Astrocyte (in vitro differentiated cells and primary cell): Measurements from ENCODE around the gene KIAA0319L. TPM values are rescaled to one million over a fixed set of nuclear protein-coding genes. Genes with fewer than 3 reads are reported as not detected.

Experiments
- DNase-seq: peaks from one replicate; pipeline ENCODE4 v3.0.0-alpha.2; 2010; ENCODE audit warnings: low read depth
- FAIRE-seq: peaks from 2 replicates; lab custom pipeline; 2011; peaks lifted over from hg19 to GRCh38; lab: Jason Lieb, UNC
- H2AFZ ChIP-seq: 2 replicates; pipeline ENCODE4 v1.6.0; 2012; ENCODE audit warnings: low read depth, low read length, inconsistent platforms
- H3K27ac ChIP-seq: 2 replicates; pipeline ENCODE4 v1.5.1; 2011; ENCODE audit warnings: low read depth, low read length, inconsistent platforms
- H3K27me3 ChIP-seq: 2 replicates; pipeline ENCODE4 v1.6.0; 2011; ENCODE audit warnings: low read length, inconsistent platforms; ENCODE audit not compliant: insufficient read depth
- H3K36me3 ChIP-seq: 2 replicates; pipeline ENCODE4 v1.5.1; 2011; ENCODE audit warnings: low read length, inconsistent platforms; ENCODE audit not compliant: insufficient read depth
- H3K4me1 ChIP-seq: 2 replicates; pipeline ENCODE4 v1.5.1; 2011; ENCODE audit warnings: low read length, inconsistent platforms; ENCODE audit not compliant: insufficient read depth
- H3K4me2 ChIP-seq: 2 replicates; pipeline ENCODE4 v1.6.0; 2012; ENCODE audit warnings: low read length, inconsistent platforms
- H3K4me3 ChIP-seq: 2 replicates; pipeline ENCODE4 v1.5.1; 2011; ENCODE audit warnings: low read depth, mild to moderate bottlenecking, low read length, inconsistent platforms; ENCODE audit not compliant: insufficient read depth
- H3K79me2 ChIP-seq: 2 replicates; pipeline ENCODE4 v1.6.0; 2012; ENCODE audit warnings: mild to moderate bottlenecking, low read length, inconsistent platforms; ENCODE audit not compliant: insufficient read depth
- H3K9ac ChIP-seq: 2 replicates; pipeline ENCODE4 v1.6.0; 2012; ENCODE audit warnings: mild to moderate bottlenecking, low read length, inconsistent platforms
- H3K9me3 ChIP-seq: 2 replicates; pipeline ENCODE4 v1.5.1; 2012; ENCODE audit warnings: low read depth, mild to moderate bottlenecking, low read length, inconsistent platforms; ENCODE audit not compliant: insufficient read depth
- H4K20me1 ChIP-seq: 2 replicates; pipeline ENCODE4 v1.6.0; 2012; ENCODE audit warnings: low read length, inconsistent platforms; ENCODE audit not compliant: insufficient read depth
- H3K27ac Mint-ChIP-seq: one replicate; pipeline ENCODE4 v1.8.0; 2021; ENCODE audit warnings: mild to moderate bottlenecking, mixed read lengths; ENCODE audit not compliant: unreplicated experiment
- H3K27me3 Mint-ChIP-seq: one replicate; pipeline ENCODE4 v1.8.0; 2021; ENCODE audit warnings: low read depth, mixed read lengths; ENCODE audit not compliant: unreplicated experiment
- H3K36me3 Mint-ChIP-seq: one replicate; pipeline ENCODE4 v1.8.0; 2021; ENCODE audit warnings: low read depth, mixed read lengths; ENCODE audit not compliant: unreplicated experiment
- H3K4me1 Mint-ChIP-seq: one replicate; pipeline ENCODE4 v1.8.0; 2021; ENCODE audit warnings: low read depth, mixed read lengths; ENCODE audit not compliant: unreplicated experiment
- H3K4me3 Mint-ChIP-seq: one replicate; pipeline ENCODE4 v1.8.0; 2021; ENCODE audit warnings: mild to moderate bottlenecking, moderate library complexity, mixed read lengths; ENCODE audit not compliant: unreplicated experiment
- H3K9me3 Mint-ChIP-seq: one replicate; pipeline ENCODE4 v1.8.0; 2021; ENCODE audit warnings: mild to moderate bottlenecking, mixed read lengths; ENCODE audit not compliant: unreplicated experiment
- EZH2 ChIP-seq: IDR thresholded peaks from 2 replicates; pipeline ENCODE4 v1.6.1; 2012; ENCODE audit warnings: mild to moderate bottlenecking, low read length, inconsistent platforms; ENCODE audit not compliant: insufficient read depth
- total RNA-seq: library from RNA; stranded (reverse); gene quantifications from 2 replicates; pipeline ENCODE4 v1.2.1, GENCODE V29; 2021
- TF ChIP-seq, protein P1 (sequence below): IDR thresholded peaks from 2 replicates; pipeline ENCODE4 v1.5.1; 2011; ENCODE audit warnings: low read depth, mild to moderate bottlenecking, inconsistent platforms, low read length, moderate library complexity; ENCODE audit not compliant: insufficient read depth

The KIAA0319L gene
- total RNA-seq, 1 donor from 2014 or later: 42.5 TPM

DNA sequence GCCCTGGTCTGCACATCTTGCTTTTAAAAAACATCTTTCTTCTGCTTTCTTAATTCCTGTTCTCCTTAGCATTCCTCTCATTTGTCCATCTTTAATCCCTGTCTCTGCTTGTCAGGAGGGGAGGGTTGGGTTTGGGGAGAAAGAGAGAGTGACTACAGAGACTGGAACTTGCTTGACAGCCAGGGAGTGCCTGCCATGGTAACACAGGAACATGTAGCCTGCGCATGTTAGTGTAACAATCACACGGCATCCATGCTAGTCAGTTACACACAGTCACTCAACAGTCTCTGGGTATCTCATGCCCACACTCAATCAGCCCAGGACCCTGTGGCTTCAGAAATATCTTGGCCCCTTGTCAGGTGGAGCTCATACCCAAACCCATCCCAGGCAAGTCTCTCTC, 15.1 kb upstream of the KIAA0319L start:
- no peak overlapping the region for H3K27ac ChIP-seq
- peaks cover 35% of the 10 kb centered on the region for H4K20me1 ChIP-seq
- Mint-ChIP-seq H3K36me3 (peaks cover 4% of the 10 kb centered on the region), H3K4me3 (peak overlapping the region; percentile 25), H3K4me1 (peaks cover 30% of the 10 kb centered on the region), H3K27ac (no peak overlapping the region), H3K9me3 (peaks cover 6% of the 10 kb centered on the region), H3K27me3 (peaks cover 49% of the 10 kb centered on the region)
- peaks cover 8% of the 10 kb centered on the region for H3K4me1 ChIP-seq
- FAIRE-seq (no peak), DNase-seq (no peak)
- no peak overlapping the region for H3K9ac ChIP-seq
- H3K9me3 ChIP-seq: no peaks in the 10 kb centered on the region
- H2AFZ ChIP-seq: no peak overlapping the region
- no peaks in the 10 kb centered on the region for H3K36me3 ChIP-seq
- H3K79me2 ChIP-seq: no peaks in the 10 kb centered on the region
- H3K27me3 ChIP-seq: peaks cover 63% of the 10 kb centered on the region
- H3K4me2 ChIP-seq: no peak overlapping the region
- TF ChIP-seq, protein P1, sequence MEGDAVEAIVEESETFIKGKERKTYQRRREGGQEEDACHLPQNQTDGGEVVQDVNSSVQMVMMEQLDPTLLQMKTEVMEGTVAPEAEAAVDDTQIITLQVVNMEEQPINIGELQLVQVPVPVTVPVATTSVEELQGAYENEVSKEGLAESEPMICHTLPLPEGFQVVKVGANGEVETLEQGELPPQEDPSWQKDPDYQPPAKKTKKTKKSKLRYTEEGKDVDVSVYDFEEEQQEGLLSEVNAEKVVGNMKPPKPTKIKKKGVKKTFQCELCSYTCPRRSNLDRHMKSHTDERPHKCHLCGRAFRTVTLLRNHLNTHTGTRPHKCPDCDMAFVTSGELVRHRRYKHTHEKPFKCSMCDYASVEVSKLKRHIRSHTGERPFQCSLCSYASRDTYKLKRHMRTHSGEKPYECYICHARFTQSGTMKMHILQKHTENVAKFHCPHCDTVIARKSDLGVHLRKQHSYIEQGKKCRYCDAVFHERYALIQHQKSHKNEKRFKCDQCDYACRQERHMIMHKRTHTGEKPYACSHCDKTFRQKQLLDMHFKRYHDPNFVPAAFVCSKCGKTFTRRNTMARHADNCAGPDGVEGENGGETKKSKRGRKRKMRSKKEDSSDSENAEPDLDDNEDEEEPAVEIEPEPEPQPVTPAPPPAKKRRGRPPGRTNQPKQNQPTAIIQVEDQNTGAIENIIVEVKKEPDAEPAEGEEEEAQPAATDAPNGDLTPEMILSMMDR: no peak
- no peak for TF ChIP-seq EZH2
- no peak overlapping the region for H3K4me3 ChIP-seq

DNA sequence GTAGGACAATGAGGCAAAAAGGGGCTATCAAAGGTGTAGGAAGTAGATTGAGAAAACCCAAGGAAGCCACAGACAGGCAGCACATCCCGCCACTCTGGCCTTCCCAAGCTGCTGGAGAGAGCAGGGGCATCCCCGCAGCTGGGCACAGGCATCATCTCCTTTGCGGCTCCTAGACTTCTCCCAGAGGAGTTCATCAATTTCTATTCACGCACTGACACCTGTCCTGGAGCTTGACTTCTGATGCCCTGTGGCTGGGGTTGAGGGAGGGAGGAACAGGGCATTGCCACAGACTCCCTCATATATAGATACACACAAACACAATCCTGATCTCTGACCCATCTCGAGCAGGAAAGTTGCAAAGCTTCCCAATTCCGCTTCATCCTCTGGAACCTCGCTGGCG, 14.1 kb upstream of the KIAA0319L start:
- Histone ChIP-seq H4K20me1 (peaks cover 42% of the 10 kb centered on the region), H3K36me3 (no peaks in the 10 kb centered on the region), H3K79me2 (no peaks in the 10 kb centered on the region), H3K27me3 (peaks cover 53% of the 10 kb centered on the region), H3K9me3 (no peaks in the 10 kb centered on the region), H2AFZ (no peak overlapping the region), H3K4me1 (peaks cover 8% of the 10 kb centered on the region), H3K27ac (no peak overlapping the region), H3K4me3 (no peak overlapping the region), H3K9ac (no peak overlapping the region), H3K4me2 (no peak overlapping the region)
- FAIRE-seq (no peak), DNase-seq (no peak)
- H3K27ac Mint-ChIP-seq: no peak overlapping the region
- peaks cover 29% of the 10 kb centered on the region for H3K4me1 Mint-ChIP-seq
- H3K27me3 Mint-ChIP-seq: peaks cover 46% of the 10 kb centered on the region
- peak overlapping the region; percentile 55 for H3K4me3 Mint-ChIP-seq
- TF ChIP-seq EZH2: no peak
- TF ChIP-seq, protein P1: no peak
- H3K9me3 Mint-ChIP-seq: peaks cover 3% of the 10 kb centered on the region
- peaks cover under 1% of the 10 kb centered on the region for H3K36me3 Mint-ChIP-seq

DNA sequence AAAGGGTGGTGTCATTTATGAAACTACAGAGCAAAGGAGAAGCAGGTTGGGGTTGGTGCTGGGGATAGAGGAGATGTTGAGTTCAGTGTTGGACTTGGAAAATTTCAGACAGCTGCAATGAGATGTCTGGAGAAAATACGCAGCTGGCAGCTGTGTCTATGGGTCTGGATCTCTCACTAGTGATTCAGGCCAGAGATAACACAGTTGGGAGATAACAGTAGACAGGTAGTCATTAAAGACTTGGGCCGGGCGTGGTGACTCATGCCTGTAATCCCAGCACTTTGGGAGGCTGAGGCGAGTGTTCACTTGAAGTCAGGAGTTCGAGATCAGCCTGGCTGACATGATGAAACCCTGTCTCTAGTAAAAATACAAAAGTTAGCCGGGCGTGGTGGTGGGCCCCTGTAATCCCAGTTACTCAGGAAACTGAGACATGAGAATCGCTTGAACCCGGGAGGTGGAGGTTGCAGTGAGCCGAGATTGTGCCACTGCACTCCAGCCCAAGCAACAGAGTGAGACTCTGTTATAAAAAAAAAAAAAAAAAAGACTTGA, 13.5 kb upstream of the KIAA0319L start:
- Histone ChIP-seq H3K9ac (no peak overlapping the region), H4K20me1 (peaks cover 48% of the 10 kb centered on the region), H3K4me3 (no peak overlapping the region), H3K9me3 (no peaks in the 10 kb centered on the region), H3K27me3 (peaks cover 47% of the 10 kb centered on the region), H3K36me3 (no peaks in the 10 kb centered on the region), H2AFZ (no peak overlapping the region), H3K4me1 (peaks cover 8% of the 10 kb centered on the region), H3K79me2 (no peaks in the 10 kb centered on the region), H3K4me2 (no peak overlapping the region), H3K27ac (no peak overlapping the region)
- Mint-ChIP-seq H3K27ac (no peak overlapping the region), H3K4me3 (peak overlapping the region; percentile 5), H3K4me1 (peaks cover 25% of the 10 kb centered on the region), H3K27me3 (peaks cover 40% of the 10 kb centered on the region), H3K36me3 (peaks cover 1% of the 10 kb centered on the region), H3K9me3 (no peaks in the 10 kb centered on the region)
- DNase-seq (peak; percentile 53), FAIRE-seq (peak; percentile 34)
- no peak for TF ChIP-seq EZH2
- TF ChIP-seq, protein P1: no peak
